ENCODE measurements around the gene IFT122.

IFT122 gene

GRCh38 chr3:129567939-129568338, 127.9 kb downstream of the IFT122 start:
- Histone ChIP-seq H3K4me3 (ENCODE audit: insufficient read length, low read depth) (no peak overlapping the region), H3K36me3 (ENCODE audit: insufficient read depth, insufficient read length, low read length) (peaks cover 100% of the 10 kb centered on the region), H3K9ac (ENCODE audit: insufficient read length, low read depth) (no peak overlapping the region), H3K27me3 (ENCODE audit: insufficient read depth, insufficient read length) (no peaks in the 10 kb centered on the region), H3K9me3 (ENCODE audit: insufficient read depth, low read length) (no peaks in the 10 kb centered on the region), H3K4me1 (ENCODE audit: insufficient read depth, insufficient read length) (peaks cover 6% of the 10 kb centered on the region)
- TF ChIP-seq SUZ12 (IDR thresholded peaks at IDR 0.05; ENCODE audit: extremely low read depth, insufficient read depth, insufficient read length) (no peak), ZNF274 (IDR thresholded peaks at IDR 0.05; ENCODE audit: low read depth, low read length) (no peak), YY1 (IDR thresholded peaks at IDR 0.05; ENCODE audit: insufficient read depth, insufficient read length) (no peak)
- no peak for DNase-seq (ENCODE audit: low read depth, low spot score)

GRCh38 chr3:129569856-129570255, 129.8 kb downstream of the IFT122 start:
- Histone ChIP-seq H3K9ac (ENCODE audit: insufficient read length, low read depth) (no peak overlapping the region), H3K4me3 (ENCODE audit: insufficient read length, low read depth) (no peak overlapping the region), H3K9me3 (ENCODE audit: insufficient read depth, low read length) (no peaks in the 10 kb centered on the region), H3K4me1 (ENCODE audit: insufficient read depth, insufficient read length) (peaks cover 14% of the 10 kb centered on the region), H3K36me3 (ENCODE audit: insufficient read depth, insufficient read length, low read length) (peaks cover 100% of the 10 kb centered on the region), H3K27me3 (ENCODE audit: insufficient read depth, insufficient read length) (no peaks in the 10 kb centered on the region)
- no peak for TF ChIP-seq YY1 (IDR thresholded peaks at IDR 0.05; ENCODE audit: insufficient read depth, insufficient read length)
- no peak for TF ChIP-seq SUZ12 (IDR thresholded peaks at IDR 0.05; ENCODE audit: extremely low read depth, insufficient read depth, insufficient read length)
- TF ChIP-seq ZNF274 (IDR thresholded peaks at IDR 0.05; ENCODE audit: low read depth, low read length) = no peak
- no peak for DNase-seq (ENCODE audit: low read depth, low spot score)

All from NT2/D1 (cell line).